NCI-H2107 (cell line): ENCODE data around the gene LIME1.
"Not testable (repeated sequence)": the region's sequence is repeated elsewhere in the genome, so short reads cannot be mapped to it uniquely, and the experiment has no call there.

ENCODE experiments used
- DNase-seq: peaks from one replicate; lab custom pipeline; 2025; lab: John Stamatoyannopoulos, UW

LIME1 gene

GRCh38 chr20:63773571-63774241 lies 37.2 kb downstream of the LIME1 start:
- no peak for DNase-seq

GRCh38 chr20:63774306-63774705 lies 37.8 kb downstream of the LIME1 start:
- no peak for DNase-seq

- DNase-seq, result no peak
Measured at GRCh38 chr20:63775096-63775978, 38.9 kb downstream of the LIME1 start.

- DNase-seq, result not testable (repeated sequence)
Measured at GRCh38 chr20:63776875-63777274, 40.4 kb downstream of the LIME1 start.

GRCh38 chr20:63777614-63778013 lies 41.1 kb downstream of the LIME1 start:
- DNase-seq, result no peak

- no peak for DNase-seq
Measured at GRCh38 chr20:63778034-63778752, 41.7 kb downstream of the LIME1 start.

- no peak for DNase-seq
Measured at GRCh38 chr20:63778857-63779256, 42.4 kb downstream of the LIME1 start.

GRCh38 chr20:63781181-63781580 lies 44.7 kb downstream of the LIME1 start:
- no peak for DNase-seq

GRCh38 chr20:63782051-63782471 lies 45.6 kb downstream of the LIME1 start:
- no peak for DNase-seq

GRCh38 chr20:63782521-63782971 lies 46.1 kb downstream of the LIME1 start:
- DNase-seq, result no peak

GRCh38 chr20:63783970-63784369 lies 47.5 kb downstream of the LIME1 start:
- no peak for DNase-seq

GRCh38 chr20:63785691-63786131 lies 49.2 kb downstream of the LIME1 start:
- DNase-seq, result peak; percentile 46

- DNase-seq, result no peak
Measured at GRCh38 chr20:63787302-63787701, 50.8 kb downstream of the LIME1 start.

GRCh38 chr20:63787749-63788148 lies 51.3 kb downstream of the LIME1 start:
- DNase-seq, result no peak
